Measurements from ENCODE around the gene KRT1. TPM values are rescaled to one million over a fixed set of nuclear protein-coding genes. Genes with fewer than 3 reads are reported as not detected.

KRT1 gene
- total and polyA plus RNA-seq, 10 of the 15 experiments (the other 5 are each of a cell fraction or from before 2014, with no cell fraction given): not detected

GRCh38 chr12:52703424-52703823, 23.2 kb upstream of the KRT1 start, which contains the start of gene KRT77:
Gene KRT77 (minus strand): TSS chr12:52703524. CDS start chr12:52703434, 90 bp downstream.
- ChIA-PET RAD21 (ENCODE audit: unreplicated experiment) (no interaction called here), SMC1A (ENCODE audit: uncharacterized antibody, unreplicated experiment) (no interaction called here), CTCF (no interaction called here), POLR2A (no interaction called here)
- H3K79me2 ChIP-seq (ENCODE audit: control insufficient read depth, insufficient read depth, low read length): no peaks in the 10 kb centered on the region
- H4K20me1 ChIP-seq (ENCODE audit: control insufficient read depth, insufficient read depth): no peaks in the 10 kb centered on the region
- WGBS (ENCODE audit: insufficient coverage, insufficient replicate concordance, low lambda C conversion rate, missing lambda C conversion rate): 21% methylated on average over 2 of the region's 2 CpGs
- no peak within 1 kb of the TSS for H3K4me2 ChIP-seq (ENCODE audit: control insufficient read depth, insufficient read depth)
- in situ Hi-C loops (cut with MboI) (no loop called here), intact Hi-C loops (cut with micrococcal nuclease; ENCODE audit: unreplicated experiment) (no loop called here)
- no peaks in the 10 kb centered on the region for H3K9me3 ChIP-seq (replicated peaks; ENCODE audit: control insufficient read depth, insufficient read depth, low read length)
- 0 out of 4 replicates have a peak, but pooled peaks cover 0 to 1% of the 10 kb centered on the region in 2 experiments for H3K27me3 ChIP-seq (replicated peaks in 1 of 2; ENCODE audit: control insufficient read depth in 2 of 2, insufficient read depth in 2 of 2, low read length in 1 of 2)
- no peaks in the 10 kb centered on the region for H3K36me3 ChIP-seq (ENCODE audit: control insufficient read depth in 2 of 2, insufficient read depth in 2 of 2, low read length in 1 of 2)
- H3K9ac ChIP-seq (ENCODE audit: control insufficient read depth, insufficient read depth, low read length): no peak within 1 kb of the TSS
- DNase-seq (ENCODE audit: low read depth, low spot score) (no peak), ATAC-seq (no peak), FAIRE-seq (no peak)
- no TSS peak for BruUV-seq (replicated peaks)
- H3K4me1 ChIP-seq (ENCODE audit: control insufficient read depth, insufficient read depth, low read length): no peaks in the 10 kb centered on the region
- H3K4me3 ChIP-seq: no peak within 1 kb of the TSS
- no peak within 1 kb of the TSS for H2AFZ ChIP-seq (ENCODE audit: control insufficient read depth, low read depth, low read length)
- H3K27ac ChIP-seq (ENCODE audit: control insufficient read depth, insufficient read depth): no peak within 1 kb of the TSS
- TF ChIP-seq E2F8 (IDR thresholded peaks at IDR 0.05; ENCODE audit: low read depth, partially characterized antibody) (no peak), IRF5 (IDR thresholded peaks at IDR 0.05; ENCODE audit: borderline replicate concordance) (no peak), TBL1XR1 (IDR thresholded peaks at IDR 0.05; ENCODE audit: low read depth, low read length) (no peak), IKZF1 (conservative IDR thresholded peaks at IDR 0.05) (no peak), POU2F2 (IDR thresholded peaks at IDR 0.05; ENCODE audit: borderline replicate concordance, low read depth, low read length) (no peak), ZNF274 (IDR thresholded peaks at IDR 0.05; ENCODE audit: insufficient read depth, insufficient read length) (no peak), ETV6 (conservative IDR thresholded peaks at IDR 0.05 in 1 of 2, IDR thresholded peaks at IDR 0.05 in 1 of 2; ENCODE audit: borderline replicate concordance in 1 of 2, low read depth in 1 of 2) (no peak), EGR1 (IDR thresholded peaks at IDR 0.05; ENCODE audit: borderline replicate concordance in 1 of 2, low read depth in 2 of 2, low read length in 2 of 2) (no peak), ATF2 (IDR thresholded peaks at IDR 0.05; ENCODE audit: low read length) (no peak), ZNF384 (IDR thresholded peaks at IDR 0.05; ENCODE audit: borderline replicate concordance, low read depth, low read length) (no peak)
- TF ChIP-seq, protein P1, sequence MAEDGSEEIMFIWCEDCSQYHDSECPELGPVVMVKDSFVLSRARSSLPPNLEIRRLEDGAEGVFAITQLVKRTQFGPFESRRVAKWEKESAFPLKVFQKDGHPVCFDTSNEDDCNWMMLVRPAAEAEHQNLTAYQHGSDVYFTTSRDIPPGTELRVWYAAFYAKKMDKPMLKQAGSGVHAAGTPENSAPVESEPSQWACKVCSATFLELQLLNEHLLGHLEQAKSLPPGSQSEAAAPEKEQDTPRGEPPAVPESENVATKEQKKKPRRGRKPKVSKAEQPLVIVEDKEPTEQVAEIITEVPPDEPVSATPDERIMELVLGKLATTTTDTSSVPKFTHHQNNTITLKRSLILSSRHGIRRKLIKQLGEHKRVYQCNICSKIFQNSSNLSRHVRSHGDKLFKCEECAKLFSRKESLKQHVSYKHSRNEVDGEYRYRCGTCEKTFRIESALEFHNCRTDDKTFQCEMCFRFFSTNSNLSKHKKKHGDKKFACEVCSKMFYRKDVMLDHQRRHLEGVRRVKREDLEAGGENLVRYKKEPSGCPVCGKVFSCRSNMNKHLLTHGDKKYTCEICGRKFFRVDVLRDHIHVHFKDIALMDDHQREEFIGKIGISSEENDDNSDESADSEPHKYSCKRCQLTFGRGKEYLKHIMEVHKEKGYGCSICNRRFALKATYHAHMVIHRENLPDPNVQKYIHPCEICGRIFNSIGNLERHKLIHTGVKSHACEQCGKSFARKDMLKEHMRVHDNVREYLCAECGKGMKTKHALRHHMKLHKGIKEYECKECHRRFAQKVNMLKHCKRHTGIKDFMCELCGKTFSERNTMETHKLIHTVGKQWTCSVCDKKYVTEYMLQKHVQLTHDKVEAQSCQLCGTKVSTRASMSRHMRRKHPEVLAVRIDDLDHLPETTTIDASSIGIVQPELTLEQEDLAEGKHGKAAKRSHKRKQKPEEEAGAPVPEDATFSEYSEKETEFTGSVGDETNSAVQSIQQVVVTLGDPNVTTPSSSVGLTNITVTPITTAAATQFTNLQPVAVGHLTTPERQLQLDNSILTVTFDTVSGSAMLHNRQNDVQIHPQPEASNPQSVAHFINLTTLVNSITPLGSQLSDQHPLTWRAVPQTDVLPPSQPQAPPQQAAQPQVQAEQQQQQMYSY (CRISPR knock-in tag; IDR thresholded peaks at IDR 0.05): no peak
- TF ChIP-seq, protein P2, sequence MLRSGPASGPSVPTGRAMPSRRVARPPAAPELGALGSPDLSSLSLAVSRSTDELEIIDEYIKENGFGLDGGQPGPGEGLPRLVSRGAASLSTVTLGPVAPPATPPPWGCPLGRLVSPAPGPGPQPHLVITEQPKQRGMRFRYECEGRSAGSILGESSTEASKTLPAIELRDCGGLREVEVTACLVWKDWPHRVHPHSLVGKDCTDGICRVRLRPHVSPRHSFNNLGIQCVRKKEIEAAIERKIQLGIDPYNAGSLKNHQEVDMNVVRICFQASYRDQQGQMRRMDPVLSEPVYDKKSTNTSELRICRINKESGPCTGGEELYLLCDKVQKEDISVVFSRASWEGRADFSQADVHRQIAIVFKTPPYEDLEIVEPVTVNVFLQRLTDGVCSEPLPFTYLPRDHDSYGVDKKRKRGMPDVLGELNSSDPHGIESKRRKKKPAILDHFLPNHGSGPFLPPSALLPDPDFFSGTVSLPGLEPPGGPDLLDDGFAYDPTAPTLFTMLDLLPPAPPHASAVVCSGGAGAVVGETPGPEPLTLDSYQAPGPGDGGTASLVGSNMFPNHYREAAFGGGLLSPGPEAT (IDR thresholded peaks at IDR 0.05; ENCODE audit: low read depth): no peak

Data from GM12878 (cell line).